GM19240 (cell line): ENCODE data around the gene NTRK2.

Experiments
- DNase-seq: peaks from one replicate; pipeline ENCODE4 v3.0.0; 2011; ENCODE audit warnings: low spot score; ENCODE audit not compliant: insufficient read length

NTRK2 gene

DNA sequence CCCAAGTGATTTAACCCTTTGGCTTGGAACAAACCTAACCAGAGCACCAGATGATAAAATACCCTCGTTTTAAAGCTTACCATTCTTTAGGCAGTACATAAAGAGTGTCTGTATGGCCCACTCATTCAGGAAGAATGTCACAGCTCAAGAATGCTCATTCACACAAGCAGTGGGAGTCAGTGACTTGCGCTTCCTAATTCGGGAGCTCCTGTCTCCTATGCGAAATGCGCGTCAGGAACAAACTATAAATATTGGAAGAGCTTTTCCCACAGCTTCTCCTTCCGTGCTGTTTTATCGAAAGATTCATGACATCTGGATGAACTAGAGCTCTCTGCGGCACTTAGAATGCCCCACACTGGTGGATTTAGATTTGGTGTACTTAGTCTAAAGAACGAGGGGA lies 66.6 kb downstream of the NTRK2 start:
- DNase-seq: no peak

DNA sequence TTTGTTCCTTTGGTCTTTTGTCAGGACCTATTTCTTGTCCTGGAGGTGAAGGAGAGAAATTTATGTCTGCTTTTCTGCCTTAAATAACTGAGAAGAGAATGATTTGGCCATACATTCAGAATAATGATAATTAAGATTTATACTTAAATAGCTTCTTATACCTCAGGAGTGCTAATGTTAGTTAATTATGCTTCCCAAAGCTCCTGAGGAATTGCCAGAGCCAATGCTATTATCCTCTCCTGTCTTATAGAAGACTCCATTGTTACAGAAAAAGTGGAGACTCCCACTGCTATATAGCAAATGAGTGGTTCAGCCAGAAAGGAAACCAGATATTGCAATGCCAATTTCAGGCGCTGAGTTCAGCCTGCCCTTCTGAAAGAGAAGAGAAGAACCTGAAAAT lies 67.0 kb downstream of the NTRK2 start:
- no peak for DNase-seq

DNA sequence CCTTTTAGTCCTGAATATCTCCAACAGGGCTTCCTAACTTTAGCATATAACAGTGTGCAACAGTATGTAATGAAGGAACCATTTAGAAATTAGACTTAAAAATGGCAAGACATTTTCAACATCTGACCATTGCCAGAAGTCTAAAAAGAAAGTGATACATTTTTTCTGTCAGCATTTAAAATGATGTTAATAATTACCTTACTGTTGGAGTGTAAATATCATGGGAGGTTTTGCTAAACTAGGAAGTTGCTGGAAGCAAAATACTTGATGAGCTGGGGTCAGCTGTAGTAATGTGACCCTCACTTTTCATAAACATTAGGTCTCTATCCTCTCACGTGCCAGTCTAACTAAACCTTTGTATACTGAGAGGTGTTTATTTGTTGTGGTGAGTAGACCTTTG lies 68.8 kb downstream of the NTRK2 start:
- DNase-seq: no peak

GRCh38 chr9:84742261-84742660 lies 72.7 kb downstream of the NTRK2 start:
- no peak for DNase-seq

DNA sequence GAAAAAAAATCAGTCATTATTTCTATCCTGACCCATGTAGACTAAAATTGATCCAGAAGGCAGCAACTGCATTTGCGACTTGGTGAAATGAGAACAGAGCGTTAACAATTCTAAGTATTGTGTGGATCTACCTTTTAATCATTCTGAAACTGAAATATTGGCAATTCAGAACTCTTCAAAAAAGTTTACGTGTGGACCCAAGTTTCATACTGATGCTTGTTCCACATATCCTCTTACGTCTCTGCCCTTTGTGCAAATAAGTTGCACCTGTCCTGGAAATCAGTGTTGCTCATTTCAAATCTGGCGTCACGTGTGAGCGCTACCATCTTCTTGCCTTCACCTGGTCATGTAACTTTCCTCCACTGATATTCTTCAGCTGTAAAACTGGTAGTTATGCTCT lies 74.7 kb downstream of the NTRK2 start:
- DNase-seq: no peak

- DNase-seq: no peak
These were observed 75.2 kb downstream of the NTRK2 start for GRCh38 chr9:84744726-84745125.

DNA sequence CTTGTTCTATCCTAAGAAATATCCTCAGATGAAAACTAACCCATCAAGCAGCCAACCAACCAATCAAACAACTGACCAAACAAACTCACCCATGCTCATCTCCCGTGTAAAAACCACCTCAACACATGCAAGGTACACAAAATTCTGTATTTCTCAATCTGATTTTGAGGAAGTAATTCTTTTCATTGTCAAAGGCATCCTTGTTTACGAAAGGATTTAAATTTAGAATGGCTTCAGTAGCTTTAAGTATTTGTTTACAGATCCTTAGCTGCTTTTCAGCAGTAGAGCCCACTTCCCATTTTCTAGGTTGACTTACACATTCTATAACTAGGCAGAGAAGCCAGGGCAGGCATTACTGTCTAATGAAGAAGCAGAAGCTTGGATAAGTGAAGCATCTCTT lies 78.6 kb downstream of the NTRK2 start:
- DNase-seq: no peak

GRCh38 chr9:84750152-84750865 lies 80.8 kb downstream of the NTRK2 start:
- no peak for DNase-seq

- no peak for DNase-seq
These were observed 82.4 kb downstream of the NTRK2 start for GRCh38 chr9:84751921-84752320.

DNA sequence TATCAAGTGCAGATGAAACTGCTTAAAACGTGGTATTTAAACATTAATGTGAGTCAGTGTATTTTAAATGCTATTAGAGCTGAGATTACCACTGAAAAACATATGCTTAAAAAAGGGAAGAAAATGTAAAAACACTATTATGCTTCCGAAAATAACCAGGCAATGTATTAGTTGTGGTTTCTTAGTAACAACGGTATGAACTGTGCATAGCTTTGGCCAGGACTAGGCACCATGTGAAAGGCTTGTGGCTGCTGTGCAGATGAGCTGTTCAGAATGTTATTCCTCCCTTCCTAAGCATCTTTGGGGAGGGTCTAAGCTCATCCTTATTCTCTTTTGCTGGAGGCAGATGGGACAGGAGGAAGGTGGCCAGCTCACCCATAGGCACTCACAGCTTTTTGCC lies 84.9 kb downstream of the NTRK2 start:
- no peak for DNase-seq

- DNase-seq: no peak
These were observed 85.4 kb downstream of the NTRK2 start for GRCh38 chr9:84754881-84755280.

DNA sequence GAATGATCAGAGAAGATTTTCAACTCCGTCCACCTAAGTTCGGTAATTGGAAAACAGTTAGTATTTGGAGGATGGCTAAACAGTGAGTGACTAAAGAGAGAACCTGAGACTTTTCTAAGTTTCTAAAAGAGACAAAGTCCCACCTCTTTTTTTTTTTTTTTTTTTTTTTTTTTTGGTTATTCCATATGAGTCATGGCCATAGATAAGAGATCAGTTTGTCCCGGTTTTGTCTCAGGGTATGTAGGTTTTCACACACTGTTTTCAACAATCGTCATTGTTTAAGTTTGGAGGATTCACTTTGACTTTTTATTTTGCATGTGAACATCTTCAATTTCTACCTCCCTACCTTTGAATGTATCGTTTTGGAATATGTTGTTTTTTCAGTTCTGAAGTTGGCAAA lies 85.9 kb downstream of the NTRK2 start:
- no peak for DNase-seq

GRCh38 chr9:84756171-84756570 lies 86.6 kb downstream of the NTRK2 start:
- DNase-seq: no peak

DNA sequence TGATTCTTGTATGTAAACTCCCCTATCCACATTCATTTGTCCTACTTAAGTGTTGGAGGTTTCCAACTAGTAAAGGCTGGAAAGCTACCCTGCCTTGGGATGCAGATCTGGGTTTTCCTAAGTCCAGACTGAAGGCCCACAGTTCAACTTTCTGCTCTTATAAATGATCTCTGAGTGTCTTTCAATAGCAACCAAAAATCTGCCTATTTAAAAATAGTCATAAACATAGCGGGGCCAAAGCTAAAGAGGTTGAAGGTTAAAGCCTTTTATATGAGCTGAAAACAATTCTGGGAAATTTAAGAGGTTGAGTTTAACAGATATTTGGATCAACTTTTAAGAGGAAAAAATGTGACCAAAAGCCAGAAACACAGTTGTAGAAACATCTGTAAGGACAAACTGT lies 87.2 kb downstream of the NTRK2 start:
- no peak for DNase-seq

DNA sequence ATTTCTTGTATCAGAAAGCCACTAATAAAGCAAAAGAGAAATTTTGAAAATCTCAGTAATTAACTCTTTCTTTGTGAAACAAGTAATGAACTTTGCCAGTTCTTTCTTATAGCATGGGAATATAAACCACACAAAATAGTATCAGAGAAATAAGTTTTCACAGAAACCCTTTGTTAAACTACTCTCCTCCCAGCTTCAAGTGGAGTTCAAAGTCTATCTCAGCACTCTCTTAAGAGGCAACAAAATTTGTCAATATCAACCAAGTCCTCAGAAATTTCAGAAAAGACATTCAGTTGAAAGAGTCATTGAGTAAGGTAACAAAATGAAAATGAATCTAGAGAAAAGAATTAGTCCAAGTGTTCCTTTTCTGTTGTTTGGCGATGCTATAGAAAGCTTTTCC lies 89.3 kb downstream of the NTRK2 start:
- no peak for DNase-seq

GRCh38 chr9:84759300-84759750 lies 89.8 kb downstream of the NTRK2 start:
- DNase-seq: no peak

GRCh38 chr9:84759804-84760203 lies 90.3 kb downstream of the NTRK2 start:
- DNase-seq: no peak

DNA sequence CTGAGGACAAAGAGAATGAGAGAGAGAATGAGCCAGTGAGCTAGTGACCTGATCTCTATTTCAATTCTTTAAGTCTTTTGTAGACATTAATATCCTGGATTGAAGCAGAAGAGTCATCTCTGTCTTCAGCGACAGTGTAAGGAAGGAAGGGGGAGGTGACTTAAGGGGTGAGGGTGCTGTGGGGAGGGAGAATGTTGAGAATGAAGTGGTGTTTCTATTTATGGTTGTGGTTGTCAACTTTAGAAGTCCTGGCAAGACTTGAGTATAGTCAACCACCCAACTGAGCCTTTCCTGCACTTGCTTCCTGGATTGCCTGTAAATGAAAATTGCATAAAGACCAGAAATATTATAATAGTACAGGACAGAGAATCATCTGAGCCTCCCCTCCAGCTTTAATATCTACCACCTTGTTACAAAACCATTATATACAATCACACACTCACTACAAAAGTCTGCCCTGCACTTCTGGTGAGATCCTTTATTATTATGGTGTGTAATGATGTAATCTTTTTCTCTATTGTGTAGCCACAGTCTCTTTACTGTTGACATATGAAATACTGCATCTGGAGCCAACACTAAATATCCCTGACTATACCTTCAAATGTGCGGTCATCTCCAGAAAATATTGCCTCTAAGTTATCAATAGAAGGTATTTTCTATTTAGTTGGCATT lies 91.7 kb downstream of the NTRK2 start:
- no peak for DNase-seq

DNA sequence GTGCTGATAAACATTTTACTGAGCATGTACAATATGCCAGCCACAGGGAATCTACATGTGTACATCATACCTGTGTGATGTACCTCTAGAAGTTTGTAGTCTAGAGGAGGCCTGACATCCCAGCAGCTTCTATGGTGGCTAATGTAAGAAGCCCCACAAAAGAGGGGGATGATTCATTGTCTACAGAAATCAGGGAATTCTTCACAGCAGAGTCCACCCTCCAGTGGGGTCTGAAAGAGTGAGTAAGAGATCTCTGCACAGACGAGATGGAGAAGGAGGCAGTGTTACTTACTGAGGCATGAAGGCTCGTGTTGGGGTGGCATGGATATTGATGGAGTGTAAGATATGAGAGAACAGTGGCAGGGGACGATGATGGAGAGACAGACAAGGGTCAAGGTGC lies 103.0 kb downstream of the NTRK2 start:
- no peak for DNase-seq

DNA sequence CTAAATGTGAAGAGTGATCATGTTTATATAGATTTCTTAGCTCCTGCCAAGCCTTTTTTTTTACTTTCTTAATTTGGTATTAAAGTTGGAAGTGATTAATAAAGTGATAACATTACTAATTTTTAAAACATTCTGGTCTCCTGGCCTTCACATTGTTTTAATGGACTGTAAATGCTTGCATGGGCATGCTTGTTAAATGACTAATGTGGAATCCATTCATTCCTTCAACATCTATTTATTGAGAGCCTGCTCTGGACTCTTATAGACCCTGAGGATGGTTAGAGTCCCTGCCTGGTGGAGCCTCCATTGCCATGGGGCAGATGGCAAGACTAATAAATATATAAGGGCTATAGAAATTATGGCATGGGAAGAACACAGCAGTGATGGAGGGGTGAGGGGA lies 103.5 kb downstream of the NTRK2 start:
- DNase-seq: no peak

DNA sequence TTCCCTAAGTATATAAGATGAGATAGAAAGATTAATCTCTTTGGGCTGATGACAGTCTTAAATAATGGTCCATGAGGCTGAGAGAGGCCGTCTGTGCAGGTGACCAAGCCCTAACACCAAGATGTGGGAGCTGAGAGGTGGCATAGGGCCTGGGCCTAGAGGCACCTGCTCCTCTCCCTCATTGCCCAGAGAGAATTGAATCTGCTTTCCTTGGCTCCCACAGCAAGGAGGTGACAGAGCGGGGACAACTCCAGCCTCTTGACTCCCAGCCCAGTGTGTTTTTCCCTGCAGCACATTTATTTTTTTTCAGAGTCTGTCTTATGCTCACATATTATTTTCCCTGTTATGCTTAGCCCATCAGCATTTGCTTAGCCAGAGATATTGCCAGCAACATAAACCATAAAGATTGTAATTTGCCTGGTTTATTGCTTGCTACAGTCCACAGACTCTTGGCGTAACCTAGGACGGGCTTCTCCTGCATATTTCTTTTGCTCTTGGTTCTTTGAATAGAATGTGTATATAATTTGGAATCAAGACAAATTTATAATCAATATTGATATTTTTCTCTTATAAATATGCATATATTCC lies 105.6 kb downstream of the NTRK2 start:
- DNase-seq: no peak

DNA sequence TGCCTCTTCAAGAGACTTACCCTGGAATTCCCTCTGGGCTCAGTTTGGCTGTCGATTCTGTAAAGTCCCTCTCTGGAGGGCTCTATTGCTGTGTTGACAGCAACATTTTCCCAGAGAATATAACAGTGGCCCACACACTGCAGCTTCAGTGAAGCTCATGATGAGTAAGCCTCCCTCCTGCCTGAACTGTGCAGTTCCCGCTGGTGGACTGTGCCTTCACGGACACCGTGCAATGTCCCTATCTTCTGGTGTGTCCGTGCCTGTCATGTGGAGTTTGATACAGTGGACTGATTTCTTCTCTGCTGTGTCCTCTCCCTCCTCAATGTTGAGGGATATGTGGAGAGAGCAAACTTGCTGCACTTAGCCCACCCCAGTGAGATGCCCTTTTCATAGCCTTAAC lies 109.0 kb downstream of the NTRK2 start:
- no peak for DNase-seq

- no peak for DNase-seq
These were observed 110.4 kb downstream of the NTRK2 start for GRCh38 chr9:84779883-84780282.
